GM19467 (cell line): Measurements from ENCODE around the gene RNPEP.
A peak's percentile ranks its signal among the peaks of the same experiment; 100 is the strongest.
"Not testable (repeated sequence)": the region's sequence is repeated elsewhere in the genome, so short reads cannot be mapped to it uniquely, and the experiment has no call there.

ENCODE experiments used
- ATAC-seq: cut with Tn5 transposase; IDR thresholded peaks from one replicate; pipeline ENCODE4 v1.9.1; 2021; ENCODE audit warnings: mild to moderate bottlenecking, moderate library complexity; ENCODE audit not compliant: unreplicated experiment

The RNPEP gene, protein sequence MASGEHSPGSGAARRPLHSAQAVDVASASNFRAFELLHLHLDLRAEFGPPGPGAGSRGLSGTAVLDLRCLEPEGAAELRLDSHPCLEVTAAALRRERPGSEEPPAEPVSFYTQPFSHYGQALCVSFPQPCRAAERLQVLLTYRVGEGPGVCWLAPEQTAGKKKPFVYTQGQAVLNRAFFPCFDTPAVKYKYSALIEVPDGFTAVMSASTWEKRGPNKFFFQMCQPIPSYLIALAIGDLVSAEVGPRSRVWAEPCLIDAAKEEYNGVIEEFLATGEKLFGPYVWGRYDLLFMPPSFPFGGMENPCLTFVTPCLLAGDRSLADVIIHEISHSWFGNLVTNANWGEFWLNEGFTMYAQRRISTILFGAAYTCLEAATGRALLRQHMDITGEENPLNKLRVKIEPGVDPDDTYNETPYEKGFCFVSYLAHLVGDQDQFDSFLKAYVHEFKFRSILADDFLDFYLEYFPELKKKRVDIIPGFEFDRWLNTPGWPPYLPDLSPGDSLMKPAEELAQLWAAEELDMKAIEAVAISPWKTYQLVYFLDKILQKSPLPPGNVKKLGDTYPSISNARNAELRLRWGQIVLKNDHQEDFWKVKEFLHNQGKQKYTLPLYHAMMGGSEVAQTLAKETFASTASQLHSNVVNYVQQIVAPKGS

DNA sequence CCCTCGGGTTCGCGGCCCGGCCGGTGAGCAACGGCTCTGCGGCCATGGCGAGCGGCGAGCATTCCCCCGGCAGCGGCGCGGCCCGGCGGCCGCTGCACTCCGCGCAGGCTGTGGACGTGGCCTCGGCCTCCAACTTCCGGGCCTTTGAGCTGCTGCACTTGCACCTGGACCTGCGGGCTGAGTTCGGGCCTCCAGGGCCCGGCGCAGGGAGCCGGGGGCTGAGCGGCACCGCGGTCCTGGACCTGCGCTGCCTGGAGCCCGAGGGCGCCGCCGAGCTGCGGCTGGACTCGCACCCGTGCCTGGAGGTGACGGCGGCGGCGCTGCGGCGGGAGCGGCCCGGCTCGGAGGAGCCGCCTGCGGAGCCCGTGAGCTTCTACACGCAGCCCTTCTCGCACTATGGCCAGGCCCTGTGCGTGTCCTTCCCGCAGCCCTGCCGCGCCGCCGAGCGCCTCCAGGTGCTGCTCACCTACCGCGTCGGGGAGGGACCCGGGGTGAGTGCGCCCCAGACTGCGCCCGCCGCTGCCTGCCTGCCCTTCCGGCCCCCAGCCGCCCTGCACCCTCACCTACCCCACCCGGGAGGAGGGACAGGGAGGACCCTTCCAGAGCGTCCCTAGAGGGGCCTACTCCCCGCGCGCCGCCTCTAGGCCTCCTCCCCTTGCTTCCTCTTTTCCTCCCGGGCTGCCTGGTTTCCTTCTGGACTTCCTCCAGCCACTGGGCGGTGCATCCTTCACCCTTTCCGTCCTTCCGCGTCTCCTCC, at the start of gene RNPEP:
TSS of gene RNPEP (plus strand) at position 26 of the 757 bp plus-strand sequence. CDS start at position 45, 19 bp downstream.
- ATAC-seq: peak; percentile 59

DNA sequence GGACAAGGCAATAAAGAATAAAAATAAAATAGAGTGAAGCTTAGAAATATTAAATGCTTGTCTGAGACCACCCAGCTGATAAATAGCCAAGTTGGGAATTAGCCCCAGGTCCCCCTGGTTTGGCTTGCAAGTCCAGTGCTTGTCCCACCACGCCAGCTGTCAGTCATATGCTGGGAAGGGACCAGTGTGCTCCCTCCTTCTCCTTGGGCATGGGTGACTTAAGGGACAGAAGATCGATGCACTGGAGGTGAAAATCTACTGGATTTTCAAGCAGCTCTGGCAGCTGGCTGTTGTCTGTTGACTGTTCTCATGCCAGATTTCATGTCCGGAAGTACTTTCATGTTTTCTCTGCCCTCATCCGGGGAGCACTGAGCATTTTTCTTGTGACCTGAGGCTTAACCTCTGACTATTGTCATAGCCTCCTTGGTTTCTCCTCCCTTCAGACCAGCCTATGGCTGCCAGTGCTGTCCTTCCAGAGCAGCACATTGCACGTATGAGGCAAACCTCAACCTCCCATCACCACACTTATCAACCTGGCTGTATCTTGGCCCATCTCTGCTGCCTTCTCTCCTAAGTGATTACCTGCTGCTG, 48.5 kb upstream of the RNPEP start:
- no peak for ATAC-seq

DNA sequence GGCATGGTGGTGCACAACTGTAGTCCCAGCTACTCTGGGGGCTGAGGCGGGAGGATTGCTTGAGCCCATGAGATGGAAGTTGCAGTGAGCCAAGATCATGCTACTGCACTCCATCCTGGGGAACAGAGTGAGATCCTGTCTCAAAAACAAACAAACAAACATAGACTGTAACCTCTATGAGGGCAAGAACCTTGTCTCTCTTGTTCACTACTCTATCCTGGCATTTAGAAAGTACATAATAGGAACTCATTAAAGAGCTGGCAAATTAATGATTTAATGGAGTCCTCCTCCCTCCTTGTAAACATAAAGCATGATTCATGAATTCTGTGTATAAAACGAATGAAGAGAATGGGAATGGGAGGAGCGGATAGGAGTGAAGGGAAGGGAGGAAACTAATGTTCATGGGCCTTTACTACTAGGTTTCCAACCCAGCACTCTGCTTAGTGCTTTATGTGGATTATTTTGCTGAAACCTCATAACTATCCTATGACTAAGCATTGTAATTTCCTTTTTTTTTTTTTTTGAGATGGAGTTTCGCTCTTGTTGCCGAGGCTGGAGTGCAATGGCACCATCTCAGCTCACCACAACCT, 44.7 kb upstream of the RNPEP start:
- no peak for ATAC-seq

DNA sequence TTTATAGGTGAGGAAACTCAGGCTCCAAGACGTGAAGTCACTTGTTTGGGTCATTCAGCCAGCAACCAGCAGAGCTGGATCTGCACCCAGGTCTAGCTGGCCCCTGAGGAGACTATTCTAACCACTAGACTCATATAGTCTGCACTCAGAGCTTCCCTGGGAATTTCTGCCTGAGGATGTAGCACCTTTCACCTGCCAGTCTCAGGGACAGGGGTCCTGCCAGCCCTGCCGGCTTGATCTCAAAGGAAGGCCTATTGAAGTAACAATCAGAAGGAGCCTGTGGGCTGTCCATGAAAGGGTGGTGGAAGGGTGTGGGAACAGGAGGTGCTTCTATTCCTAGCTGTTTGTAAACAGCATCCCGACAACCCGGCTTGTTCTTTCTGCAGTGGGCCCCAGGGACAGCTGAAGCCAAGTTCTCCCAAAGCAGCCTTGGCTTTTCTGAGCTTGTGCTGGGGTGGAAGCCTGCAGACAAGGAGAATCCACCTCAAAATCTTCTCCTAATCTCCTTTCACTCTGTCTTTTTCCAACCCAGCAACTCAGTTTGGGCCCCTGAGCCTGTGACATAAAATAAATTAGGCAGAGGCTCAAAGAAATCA, 43.9 kb upstream of the RNPEP start:
- no peak for ATAC-seq

DNA sequence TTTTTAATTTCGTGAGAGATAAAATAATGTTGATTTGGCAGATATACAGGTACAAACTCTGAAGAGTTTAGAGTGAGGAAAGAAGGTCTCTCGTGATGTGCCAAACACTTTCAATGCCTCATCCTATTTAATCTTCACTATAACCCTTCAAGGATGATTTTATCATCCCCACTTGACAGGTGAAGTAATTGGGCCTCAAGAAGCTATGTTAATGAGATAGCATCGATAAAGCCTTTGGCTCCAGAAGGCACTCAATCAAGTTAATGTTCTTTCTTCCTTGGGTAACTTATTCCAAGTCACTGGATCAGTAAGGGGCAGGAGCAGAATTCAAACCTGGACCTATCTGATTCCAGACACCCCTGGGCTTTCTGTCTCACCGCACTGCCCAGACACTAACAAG, 43.3 kb upstream of the RNPEP start:
- ATAC-seq: no peak

DNA sequence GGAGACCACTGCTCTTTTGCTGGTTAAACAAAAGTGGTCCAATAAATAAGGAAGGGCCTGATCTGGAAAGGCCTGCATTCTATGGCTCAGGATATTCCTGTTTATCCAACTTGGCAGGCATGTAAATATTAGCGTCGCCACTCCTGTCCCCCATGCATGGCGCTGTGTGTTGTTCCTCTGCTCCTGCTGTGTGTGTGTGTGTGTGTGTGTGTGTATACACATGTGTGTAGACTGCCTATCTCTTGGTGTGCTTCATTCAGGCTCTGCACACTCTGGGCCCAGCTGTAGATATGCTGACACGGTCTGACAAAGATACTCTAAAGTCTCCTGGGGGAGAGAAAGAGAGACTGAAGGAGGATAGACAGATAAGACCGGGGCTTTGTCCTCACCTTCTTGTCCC, 42.9 kb upstream of the RNPEP start:
- no peak for ATAC-seq

DNA sequence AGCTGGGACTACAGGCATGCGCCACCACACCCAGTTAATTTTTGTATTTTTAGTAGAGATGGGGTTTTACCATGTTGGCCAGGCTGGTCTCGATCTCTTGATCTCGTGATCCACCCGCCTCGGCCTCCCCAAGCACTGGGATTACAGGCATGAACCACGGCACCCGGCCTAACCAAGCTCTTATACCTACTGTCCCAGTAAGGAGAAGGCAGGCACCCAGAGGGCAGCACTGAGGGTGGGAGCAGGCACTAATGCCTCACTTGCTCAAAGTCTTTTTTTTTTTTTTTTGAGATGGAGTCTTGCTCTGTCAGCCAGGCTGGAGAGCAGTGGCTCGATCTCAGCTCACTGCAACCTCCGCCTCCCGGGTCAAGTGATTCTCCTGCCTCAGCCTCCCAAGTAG, 42.1 kb upstream of the RNPEP start:
- ATAC-seq: not testable (repeated sequence)

DNA sequence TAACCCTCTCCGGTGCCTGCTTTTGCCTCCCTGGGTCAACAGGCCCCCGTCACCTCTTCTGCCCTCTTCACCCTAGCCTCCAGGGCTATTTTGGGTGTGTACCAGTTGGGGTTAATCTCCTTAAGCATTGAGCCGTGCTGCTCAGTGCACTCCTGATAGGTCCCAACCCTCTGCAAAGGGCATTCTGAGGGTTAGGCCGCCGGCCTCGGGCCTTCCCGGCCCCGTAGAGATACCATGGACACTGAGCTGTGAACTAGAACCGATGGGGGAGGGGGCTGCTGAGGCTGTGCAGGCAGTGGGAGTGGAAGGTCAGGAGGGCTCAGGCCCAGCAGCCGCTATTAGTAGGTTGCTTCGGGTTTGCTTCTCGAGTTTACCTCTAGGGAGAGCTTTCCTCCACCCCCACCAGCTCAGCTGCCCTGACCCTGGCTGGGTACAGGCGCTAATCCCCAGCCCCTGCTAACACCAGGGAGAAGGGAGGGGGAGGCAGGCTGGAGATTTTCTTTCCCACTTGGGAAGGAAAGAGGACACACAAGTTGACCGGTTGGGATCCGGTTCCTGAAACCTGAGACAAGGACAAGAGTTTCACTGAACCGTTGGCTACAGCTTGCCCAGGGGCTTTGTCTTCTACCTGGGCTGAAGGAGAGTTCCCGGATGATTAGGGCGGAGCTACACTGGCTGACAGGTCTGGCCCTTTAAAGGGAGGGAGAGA, 40.9 kb upstream of the RNPEP start:
- ATAC-seq: no peak

DNA sequence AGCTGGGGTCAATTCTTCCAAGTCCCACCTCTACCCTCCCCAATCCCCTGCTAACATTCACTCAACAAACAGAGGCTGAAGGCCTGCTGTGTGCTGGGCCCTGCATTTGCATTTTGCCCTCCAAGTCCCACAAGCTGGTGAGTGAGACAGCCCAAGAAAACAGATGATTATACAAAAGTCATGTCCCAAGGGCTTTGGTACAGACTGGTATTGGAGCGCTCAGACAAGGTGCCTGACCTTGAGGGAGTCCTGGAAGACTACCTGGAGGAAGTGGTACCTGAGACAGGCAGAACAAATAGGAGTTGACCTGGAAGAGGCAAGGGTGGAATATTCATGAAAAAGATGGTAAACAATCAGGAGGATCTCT, 40.3 kb upstream of the RNPEP start:
- no peak for ATAC-seq

DNA sequence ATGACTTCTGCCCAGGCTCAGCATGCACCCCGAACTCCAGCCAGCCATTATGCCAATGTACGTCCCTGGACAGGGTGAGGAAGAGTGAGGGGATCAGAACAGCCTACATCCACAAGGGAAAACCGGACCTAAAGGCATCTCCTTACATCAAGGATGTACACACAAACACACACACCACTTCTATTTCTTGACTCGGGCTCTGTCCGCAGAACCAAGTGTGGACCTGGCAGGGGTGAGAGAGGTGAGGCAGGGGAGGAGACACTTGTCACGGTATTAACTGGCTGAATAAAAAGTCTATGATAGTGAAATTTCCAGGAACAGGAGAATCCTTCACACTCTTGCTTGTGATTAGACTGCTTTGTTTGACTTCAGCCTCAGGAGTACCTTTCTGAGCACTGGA, 38.4 kb upstream of the RNPEP start:
- ATAC-seq: no peak

DNA sequence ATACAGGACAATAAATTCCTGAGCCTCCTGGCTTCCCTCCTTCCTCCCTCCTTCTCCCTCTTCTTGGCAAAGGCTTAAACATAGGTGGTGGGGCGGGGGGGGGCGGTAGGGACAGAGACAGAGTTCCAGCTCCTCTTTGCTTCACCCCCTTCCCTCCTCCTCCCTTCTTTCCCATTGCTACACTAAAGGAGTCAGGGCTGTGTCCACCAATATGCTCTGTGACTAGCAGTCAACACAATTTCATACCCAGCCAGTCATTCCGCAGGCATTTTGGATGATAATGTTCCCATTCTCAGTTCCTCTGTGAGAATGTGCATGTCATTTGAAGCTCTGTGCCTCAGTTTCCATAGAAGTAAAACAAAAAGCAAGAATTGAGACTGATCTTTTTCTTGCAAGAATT, 37.8 kb upstream of the RNPEP start:
- no peak for ATAC-seq

DNA sequence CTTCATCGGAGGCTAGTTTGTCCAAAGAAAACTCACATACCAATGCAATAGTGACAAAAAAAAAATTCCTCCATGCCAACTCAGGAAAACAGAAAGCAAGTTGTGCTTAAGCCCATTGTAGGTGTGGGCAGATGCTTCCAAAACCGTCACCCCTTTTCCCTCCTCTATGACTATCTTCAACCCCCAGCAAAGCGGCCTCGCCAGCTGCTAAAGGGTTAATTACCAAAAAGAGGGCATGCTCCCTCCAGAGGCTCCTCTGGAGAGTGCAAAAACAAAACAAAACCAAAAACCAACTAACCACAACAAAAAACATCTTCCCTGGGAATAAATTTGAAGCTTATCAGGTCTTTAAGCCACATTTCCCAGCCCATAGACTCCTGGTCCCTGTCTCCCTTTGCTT, 37.3 kb upstream of the RNPEP start:
- no peak for ATAC-seq

DNA sequence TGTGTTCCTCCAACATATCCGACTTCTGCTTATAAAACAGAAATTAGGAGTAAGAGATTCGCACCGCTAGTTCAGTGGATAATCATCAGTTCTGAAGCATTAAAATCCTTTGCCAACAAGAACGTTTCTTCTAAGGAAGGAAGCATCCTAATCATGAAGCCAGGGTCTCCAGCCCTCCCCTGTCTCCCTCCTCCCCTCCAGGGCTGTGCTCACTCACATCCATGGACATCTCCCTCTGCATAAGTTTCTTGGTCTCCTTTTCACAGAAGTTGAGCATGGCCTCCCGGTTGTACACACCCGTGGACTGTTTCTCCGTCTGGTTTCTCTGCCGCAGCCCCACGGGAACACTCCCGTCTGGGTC, 36.6 kb upstream of the RNPEP start:
- ATAC-seq: no peak

DNA sequence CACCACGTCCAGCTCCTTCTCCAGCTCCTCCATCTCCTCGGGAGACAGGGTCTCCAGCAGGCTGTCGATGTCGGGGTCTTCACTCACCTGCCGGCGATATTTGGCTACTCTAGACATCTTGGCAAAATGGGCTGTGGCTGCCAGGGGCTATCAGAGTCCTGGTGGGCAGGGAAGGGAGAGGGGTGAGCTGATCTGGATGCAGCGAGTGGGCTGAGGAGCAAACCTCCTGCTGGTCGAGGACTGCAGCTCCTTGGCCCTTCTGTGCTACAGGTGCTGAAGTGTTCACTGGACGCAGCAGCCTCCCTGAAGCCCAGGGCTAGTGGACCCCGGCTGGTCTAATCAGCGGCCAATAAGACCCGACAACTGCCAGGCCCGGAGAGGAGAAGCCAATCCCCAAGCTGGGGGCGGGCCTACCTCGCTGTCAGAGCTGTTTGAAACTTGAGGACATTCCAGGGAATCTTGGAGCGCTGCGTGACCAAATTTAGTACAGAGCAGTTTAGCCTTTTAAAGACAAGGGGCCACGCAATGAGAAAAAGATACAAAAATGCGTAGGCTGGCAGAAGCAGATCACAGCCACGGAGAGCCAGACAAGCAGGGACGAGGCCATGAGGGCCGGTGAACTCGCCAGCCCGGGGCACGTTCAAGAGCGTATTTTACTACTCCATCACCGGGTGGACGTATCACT, 36.1 kb upstream of the RNPEP start, which contains the start of gene LMOD1:
TSS of gene LMOD1 (minus strand) at position 325 of the 685 bp plus-strand sequence. CDS start at position 117, 208 bp downstream.
- ATAC-seq: no peak

DNA sequence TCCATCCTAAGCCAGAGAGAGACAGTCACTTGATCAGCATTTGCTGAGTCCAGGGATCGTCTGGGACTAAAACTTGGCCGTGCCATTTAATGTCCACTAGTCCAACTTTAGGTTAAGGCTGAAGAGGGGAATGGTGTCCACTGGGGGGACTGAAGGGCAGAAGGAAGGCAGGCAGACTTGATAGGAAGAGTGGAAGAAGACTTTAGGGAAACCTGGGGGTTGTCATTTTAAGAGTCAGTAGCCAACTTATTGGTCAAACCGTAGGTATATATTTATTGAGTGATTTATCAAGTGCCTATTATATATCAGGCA, 34.8 kb upstream of the RNPEP start:
- ATAC-seq: no peak

DNA sequence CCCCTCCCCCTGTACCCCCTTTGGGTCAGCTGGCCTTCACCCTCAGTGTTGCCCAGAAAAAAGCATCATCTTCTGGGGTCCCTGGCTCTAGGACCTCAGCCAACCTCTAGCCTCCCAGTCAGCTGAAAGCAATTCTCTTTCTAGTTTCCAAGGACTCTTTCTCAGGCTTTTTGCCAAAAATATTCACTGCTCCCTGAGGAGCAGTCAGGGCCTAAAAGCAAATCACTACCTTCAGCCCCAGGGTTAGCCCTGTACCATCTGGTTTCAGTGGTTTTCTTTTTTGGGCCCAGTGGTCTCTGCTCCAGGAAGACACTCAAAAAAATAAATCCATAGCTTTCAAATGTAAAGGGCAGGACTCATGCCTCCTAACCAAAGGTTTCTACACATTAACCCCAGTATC, 33.0 kb upstream of the RNPEP start:
- ATAC-seq: no peak

DNA sequence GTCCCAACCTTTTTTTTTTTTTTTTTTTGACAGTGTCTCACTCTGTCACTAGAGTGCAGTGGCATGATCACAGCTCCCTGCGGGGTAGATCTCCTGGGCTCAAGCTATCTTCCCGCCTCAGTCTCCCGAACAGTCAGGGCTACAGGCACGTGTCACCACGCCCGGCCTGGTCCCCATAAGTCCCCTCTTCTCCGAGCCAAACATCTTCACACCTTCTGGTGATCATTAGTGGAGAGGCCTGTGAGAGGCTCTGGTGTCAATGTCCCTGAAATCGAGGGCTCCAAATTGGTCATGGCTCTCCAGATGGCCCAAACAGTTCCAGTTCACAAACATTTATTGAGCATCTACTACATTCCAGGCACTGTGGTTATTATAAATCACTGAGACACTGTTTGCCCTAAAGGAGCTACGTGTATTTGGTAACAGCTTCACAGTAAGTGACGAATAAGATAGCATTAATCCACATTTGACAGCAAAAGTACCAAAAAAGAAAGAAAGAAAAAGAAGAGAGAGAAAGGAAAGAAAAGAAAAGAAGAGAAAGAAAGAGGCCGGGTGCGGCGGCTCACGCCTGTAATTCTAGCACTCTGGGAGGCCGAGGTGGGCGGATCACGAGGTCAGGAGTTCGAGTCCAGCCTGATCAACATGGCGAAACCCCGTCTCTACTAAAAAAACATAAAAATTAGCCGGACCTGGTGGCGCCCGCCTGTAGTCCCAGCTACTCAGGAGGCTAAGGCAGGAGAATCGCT, 28.0 kb upstream of the RNPEP start:
- ATAC-seq: no peak

DNA sequence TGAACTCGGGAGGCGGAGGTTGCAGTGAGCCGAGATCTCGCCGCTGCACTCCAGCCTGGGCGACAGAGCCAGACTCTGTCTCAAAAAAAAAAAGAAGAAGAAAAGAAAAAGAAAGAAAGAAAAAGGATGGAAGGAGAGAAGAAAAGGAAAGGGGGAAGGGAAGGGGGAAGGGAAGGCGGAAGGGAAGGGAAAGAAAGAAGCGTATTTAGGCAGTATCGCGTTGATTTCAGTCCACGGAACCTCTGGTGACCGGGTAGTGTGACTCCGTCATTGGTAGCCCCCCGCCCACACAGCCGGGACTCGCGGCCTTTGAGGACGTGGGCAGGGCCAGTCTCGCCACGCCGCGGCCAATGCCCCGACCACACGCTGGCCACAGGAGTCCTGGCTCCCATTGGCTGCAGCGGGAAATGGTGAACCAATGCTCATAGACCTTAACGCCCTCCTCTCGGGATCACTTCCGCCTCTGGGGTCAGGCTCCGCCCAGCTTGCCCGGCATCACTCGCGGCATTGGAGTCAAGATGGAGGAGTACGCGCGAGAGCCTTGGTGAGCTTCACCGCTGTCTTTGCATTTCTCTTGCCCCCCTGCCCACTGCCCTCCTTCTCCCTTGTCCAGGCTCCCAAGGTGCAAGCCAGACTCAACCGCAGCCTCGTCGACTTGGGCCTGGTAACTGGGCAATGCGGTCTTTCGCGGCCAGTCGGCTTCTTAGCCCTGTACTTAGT, 27.3 kb upstream of the RNPEP start, which contains the start of gene TIMM17A:
TSS of gene TIMM17A (plus strand) at position 495 of the 720 bp plus-strand sequence. CDS start at position 519, 24 bp downstream.
- peak; percentile 97 for ATAC-seq
